Thyroid gland (tissue), 4 donors: ENCODE measurements around the gene MAP3K10. TPM values are rescaled to one million over a fixed set of nuclear protein-coding genes. Genes with fewer than 3 reads are reported as not detected.

Experiments
- DNase-seq, 2 donors: peaks; one replicate each; pipeline ENCODE4 v3.0.0-alpha.2; 2019
- H3K27ac ChIP-seq, 3 donors: fragments of 200-600 bp; sonication (generic); 1 replicate in 2 of 3; 2 replicates in 1 of 3; pipeline ENCODE4 v1.5.1; 2016 to 2019; ENCODE audit warnings: mild to moderate bottlenecking in 1 of 3, moderate library complexity in 1 of 3
- H3K27me3 ChIP-seq: fragments of 200-600 bp; sonication (generic); one replicate; pipeline ENCODE4 v1.5.1; 2019
- H3K36me3 ChIP-seq, 2 donors: fragments of 200-600 bp; sonication (generic); one replicate each; pipeline ENCODE4 v1.5.1; 2016 to 2019
- H3K4me1 ChIP-seq, 2 donors: fragments of 200-600 bp; sonication (generic); one replicate each; pipeline ENCODE4 v1.5.1; 2017 to 2019
- H3K4me3 ChIP-seq, 3 donors: fragments of 200-600 bp; sonication (generic); replicated peaks in 1 of 3; 1 replicate in 2 of 3; 2 replicates in 1 of 3; pipeline ENCODE4 v1.5.1; 2016; ENCODE audit warnings: mild to moderate bottlenecking in 1 of 3
- H3K9me3 ChIP-seq: fragments of 200-600 bp; sonication (generic); one replicate; pipeline ENCODE4 v1.5.1; 2017
- POLR2A ChIP-seq, 2 donors: fragments of 450-650 bp; IDR thresholded peaks; one replicate each; pipeline ENCODE4 v1.6.1; 2017; ENCODE audit warnings: antibody characterized with exemption in 2 of 2, mild to moderate bottlenecking in 2 of 2, moderate library complexity in 1 of 2
- WGBS, 2 donors: methylation state at CpG; one replicate each; pipeline ENCODE4 v1.1.5; 2017; 5-methylcytosine and 5-hydroxymethylcytosine counted together
- intact Hi-C: fragments of 100-400 bp; cut with DNase I; formaldehyde crosslinking; loops from one replicate; pipeline ENCODE4 v1.15.1; 2023
- total RNA-seq, 4 donors: library from RNA; depleted of rRNA; stranded (reverse); fragments of >200 nt; gene quantifications; one replicate each; pipeline ENCODE4 v1.2.3, GENCODE V29; 2016
- TF ChIP-seq, protein P1 (sequence below), 6 experiments: fragments of 200-600 bp in 3 of 6; fragments of 450-650 bp in 3 of 6; sonication (generic) in 3 of 6; IDR thresholded peaks; one replicate each; pipeline ENCODE4 v1.5.1; 2016 to 2019; ENCODE audit warnings: antibody characterized with exemption in 6 of 6, mild to moderate bottlenecking in 2 of 6, inconsistent platforms in 1 of 6, moderate library complexity in 1 of 6

MAP3K10 gene
- total RNA-seq, 4 donors from 2014 or later, result 9.1 to 19.6 (median 15.9) TPM

DNA sequence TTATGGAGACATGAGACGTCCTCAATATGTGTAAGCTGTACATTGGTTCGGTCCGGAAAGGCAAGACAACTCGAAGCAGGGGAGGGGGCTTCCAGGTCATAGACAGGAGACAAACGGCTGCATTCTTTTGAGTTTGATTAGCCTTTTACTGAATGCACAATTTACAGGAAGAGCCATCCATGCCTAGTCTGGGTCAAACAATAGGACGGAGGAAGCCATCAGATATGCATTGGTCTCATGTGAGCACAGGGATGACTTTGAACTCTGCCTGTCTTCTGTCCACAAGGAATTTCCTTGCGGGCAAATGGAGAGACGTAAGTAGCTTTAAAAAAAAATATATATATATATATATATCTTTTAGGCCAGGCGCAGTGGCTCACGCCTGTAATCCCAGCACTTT is 37.1 kb downstream of the MAP3K10 start:
- H3K9me3 ChIP-seq, result no peaks in the 10 kb centered on the region
- peaks cover 7 to 31% of the 10 kb centered on the region in 2 donors for H3K4me1 ChIP-seq
- H3K36me3 ChIP-seq, result peaks cover 3 to 6% of the 10 kb centered on the region in 2 donors
- no peak overlapping the region for H3K4me3 ChIP-seq
- WGBS, 2 donors, result 68 to 72% methylated on average over 10 of the region's 10 CpGs
- TF ChIP-seq, protein P1, sequence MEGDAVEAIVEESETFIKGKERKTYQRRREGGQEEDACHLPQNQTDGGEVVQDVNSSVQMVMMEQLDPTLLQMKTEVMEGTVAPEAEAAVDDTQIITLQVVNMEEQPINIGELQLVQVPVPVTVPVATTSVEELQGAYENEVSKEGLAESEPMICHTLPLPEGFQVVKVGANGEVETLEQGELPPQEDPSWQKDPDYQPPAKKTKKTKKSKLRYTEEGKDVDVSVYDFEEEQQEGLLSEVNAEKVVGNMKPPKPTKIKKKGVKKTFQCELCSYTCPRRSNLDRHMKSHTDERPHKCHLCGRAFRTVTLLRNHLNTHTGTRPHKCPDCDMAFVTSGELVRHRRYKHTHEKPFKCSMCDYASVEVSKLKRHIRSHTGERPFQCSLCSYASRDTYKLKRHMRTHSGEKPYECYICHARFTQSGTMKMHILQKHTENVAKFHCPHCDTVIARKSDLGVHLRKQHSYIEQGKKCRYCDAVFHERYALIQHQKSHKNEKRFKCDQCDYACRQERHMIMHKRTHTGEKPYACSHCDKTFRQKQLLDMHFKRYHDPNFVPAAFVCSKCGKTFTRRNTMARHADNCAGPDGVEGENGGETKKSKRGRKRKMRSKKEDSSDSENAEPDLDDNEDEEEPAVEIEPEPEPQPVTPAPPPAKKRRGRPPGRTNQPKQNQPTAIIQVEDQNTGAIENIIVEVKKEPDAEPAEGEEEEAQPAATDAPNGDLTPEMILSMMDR (IDR thresholded peaks at IDR 0.05), result no peak
- TF ChIP-seq POLR2A (IDR thresholded peaks at IDR 0.05), result no peak
- H3K27me3 ChIP-seq, result no peaks in the 10 kb centered on the region
- intact Hi-C loops, result no loop called here
- H3K27ac ChIP-seq, result no peak overlapping the region
- no peak for DNase-seq

DNA sequence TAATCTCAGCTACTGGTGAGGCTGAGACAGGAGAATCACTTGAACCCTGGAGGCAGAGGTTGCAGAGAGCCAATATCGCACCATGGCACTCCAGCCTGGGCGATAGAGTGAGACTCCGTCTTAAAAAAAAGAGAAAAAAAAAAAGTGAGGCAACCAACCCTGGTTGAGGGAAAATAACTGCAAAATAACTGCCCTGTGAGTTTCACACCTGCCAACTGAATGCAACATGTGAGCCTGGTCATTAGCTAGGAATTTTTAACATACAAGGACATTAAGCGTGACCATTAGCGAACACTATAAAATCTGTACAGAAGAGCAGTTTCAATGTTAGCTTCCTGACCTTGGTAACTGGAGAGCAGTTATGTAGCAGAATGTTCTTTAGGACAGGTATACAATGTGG is 37.6 kb downstream of the MAP3K10 start:
- TF ChIP-seq, protein P1 (IDR thresholded peaks at IDR 0.05), result no peak
- TF ChIP-seq POLR2A (IDR thresholded peaks at IDR 0.05), result no peak
- intact Hi-C loops, result no loop called here
- Histone ChIP-seq H3K9me3 (no peaks in the 10 kb centered on the region), H3K4me1 (peaks cover 7 to 31% of the 10 kb centered on the region in 2 donors), H3K27me3 (no peaks in the 10 kb centered on the region), H3K27ac (no peak overlapping the region), H3K36me3 (peaks cover 8 to 11% of the 10 kb centered on the region in 2 donors), H3K4me3 (no peak overlapping the region)
- 80 to 89% methylated on average over 5 of the region's 5 CpGs for WGBS, 2 donors
- no peak for DNase-seq

DNA sequence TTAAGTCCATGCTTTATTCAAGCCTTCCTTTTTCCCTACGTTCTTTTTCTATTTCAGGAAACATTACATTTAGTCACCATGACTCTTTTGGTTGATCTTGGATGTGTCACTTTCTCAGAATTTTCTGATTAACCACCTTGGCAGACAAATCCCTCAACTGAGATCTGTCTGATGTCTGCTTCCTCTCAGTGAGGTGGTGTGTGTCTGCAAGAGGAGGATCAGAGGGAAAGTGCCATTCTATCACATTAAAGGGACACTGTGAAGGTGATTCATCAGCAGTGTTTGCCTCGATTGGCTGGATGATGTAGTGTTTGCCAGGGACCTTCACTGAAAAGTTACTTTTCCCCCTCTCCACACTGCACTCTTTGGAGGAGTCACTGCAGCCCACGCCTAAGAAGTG is 38.3 kb downstream of the MAP3K10 start:
- H3K36me3 ChIP-seq, result peaks cover 13 to 15% of the 10 kb centered on the region in 2 donors
- no peaks in the 10 kb centered on the region for H3K9me3 ChIP-seq
- intact Hi-C loops, result no loop called here
- no peak for TF ChIP-seq POLR2A (IDR thresholded peaks at IDR 0.05)
- TF ChIP-seq, protein P1 (IDR thresholded peaks at IDR 0.05), result no peak
- 58 to 62% methylated on average over 3 of the region's 3 CpGs for WGBS, 2 donors
- no peaks in the 10 kb centered on the region for H3K27me3 ChIP-seq
- no peak overlapping the region for H3K27ac ChIP-seq
- peaks cover 7 to 31% of the 10 kb centered on the region in 2 donors for H3K4me1 ChIP-seq
- H3K4me3 ChIP-seq, result no peak overlapping the region
- no peak for DNase-seq

DNA sequence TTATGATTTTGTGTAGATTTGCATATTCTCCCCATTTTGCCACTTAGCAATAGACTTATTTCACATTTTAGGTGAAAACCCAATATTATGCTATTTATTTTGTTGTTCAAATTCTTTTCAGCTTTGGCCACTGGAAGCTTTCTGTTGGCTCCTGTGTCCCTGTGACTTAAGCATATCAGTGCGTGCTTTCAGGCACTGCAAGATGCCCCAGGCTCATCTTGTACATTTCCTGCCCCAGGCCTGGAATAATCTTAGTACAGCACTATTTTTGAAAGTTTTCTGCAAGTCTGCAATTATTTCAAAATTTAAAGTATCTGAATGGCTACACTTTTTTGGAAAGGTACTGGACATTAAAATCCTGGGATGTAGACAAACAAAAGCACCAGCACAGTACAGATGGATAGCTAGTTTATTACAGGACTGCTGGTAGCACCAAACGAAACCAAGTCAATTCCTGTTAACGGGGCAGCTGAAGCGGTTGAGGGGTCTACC is 38.7 kb downstream of the MAP3K10 start:
- intact Hi-C loops, result no loop called here
- no peaks in the 10 kb centered on the region for H3K27me3 ChIP-seq
- no peak for TF ChIP-seq POLR2A (IDR thresholded peaks at IDR 0.05)
- H3K4me1 ChIP-seq, result peaks cover 7 to 31% of the 10 kb centered on the region in 2 donors
- H3K36me3 ChIP-seq, result peaks cover 17 to 20% of the 10 kb centered on the region in 2 donors
- no peak overlapping the region for H3K4me3 ChIP-seq
- 76 to 95% methylated on average over 4 of the region's 4 CpGs for WGBS, 2 donors
- no peak for DNase-seq
- H3K27ac ChIP-seq, result no peak overlapping the region
- no peaks in the 10 kb centered on the region for H3K9me3 ChIP-seq

DNA sequence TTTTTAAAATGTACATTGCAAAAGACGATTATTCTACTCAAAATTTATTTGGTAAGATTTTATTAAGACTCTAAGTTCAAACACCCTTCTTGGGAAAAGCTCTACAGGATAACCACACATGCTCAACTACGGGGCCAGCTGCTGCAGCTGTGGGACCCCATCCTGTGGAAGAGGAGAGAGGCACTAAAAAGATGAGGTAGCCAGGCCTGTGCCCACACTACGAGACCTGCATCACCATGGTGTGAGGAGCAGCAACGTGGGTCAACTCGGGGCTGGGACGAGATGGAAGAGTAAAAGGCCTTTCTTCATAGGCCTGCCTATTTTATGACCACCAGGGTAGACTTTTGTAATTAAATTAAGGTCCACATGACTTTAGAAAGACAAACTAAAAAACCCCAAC is 39.8 kb downstream of the MAP3K10 start:
- Histone ChIP-seq H3K4me1 (peaks cover 6 to 26% of the 10 kb centered on the region in 2 donors), H3K27ac (no peak overlapping the region), H3K4me3 (no peak overlapping the region), H3K27me3 (no peaks in the 10 kb centered on the region), H3K9me3 (no peaks in the 10 kb centered on the region), H3K36me3 (peaks cover 28 to 31% of the 10 kb centered on the region in 2 donors)
- WGBS, 2 donors, result 88 to 90% methylated on average over 6 of the region's 6 CpGs
- intact Hi-C loops, result no loop called here
- DNase-seq, result no peak
- TF ChIP-seq, protein P1 (IDR thresholded peaks at IDR 0.05), result no peak
- TF ChIP-seq POLR2A (IDR thresholded peaks at IDR 0.05), result no peak
